Aorta (tissue), 5 donors: ENCODE data around the gene KCNH1. TPM values are rescaled to one million over a fixed set of nuclear protein-coding genes. Genes with fewer than 3 reads are reported as not detected.

Experiments used
- ATAC-seq: fragments of 200-7000 bp; cut with Tn5 transposase; one replicate; pipeline ENCODE4 v1.9.1; 2022; ENCODE audit warnings: moderate library complexity; ENCODE audit not compliant: low FRiP score
- DNase-seq, 2 donors: peaks; one replicate each; pipeline ENCODE4 v3.0.0-alpha.2; 2020
- H3K27ac ChIP-seq, 2 donors: one replicate each; pipeline ENCODE4 v1.5.1; 2013; ENCODE audit warnings: low read length in 2 of 2, mild to moderate bottlenecking in 2 of 2, moderate library complexity in 2 of 2, control low read depth in 1 of 2, inconsistent platforms in 1 of 2, low read depth in 1 of 2
- H3K27me3 ChIP-seq, 2 donors: one replicate each; pipeline ENCODE4 v1.6.1; 2013; ENCODE audit warnings: control low read depth in 1 of 2, low read length in 1 of 2, mild to moderate bottlenecking in 1 of 2, moderate library complexity in 1 of 2; ENCODE audit not compliant: insufficient read depth in 2 of 2, control insufficient read depth in 1 of 2
- H3K36me3 ChIP-seq, 2 donors: one replicate each; pipeline ENCODE4 v1.6.1; 2013; ENCODE audit warnings: control low read depth in 1 of 2, low read length in 1 of 2, mild to moderate bottlenecking in 1 of 2; ENCODE audit not compliant: insufficient read depth in 2 of 2, control insufficient read depth in 1 of 2
- H3K4me1 ChIP-seq, 2 donors: one replicate each; pipeline ENCODE4 v1.6.1; 2013; ENCODE audit warnings: low read length in 2 of 2, control low read depth in 1 of 2, mild to moderate bottlenecking in 1 of 2, moderate library complexity in 1 of 2; ENCODE audit not compliant: insufficient read depth in 2 of 2, control insufficient read depth in 1 of 2
- H3K4me3 ChIP-seq, 2 donors: one replicate each; pipeline ENCODE4 v1.5.1; 2013; ENCODE audit warnings: low read length in 2 of 2, control low read depth in 1 of 2, mild to moderate bottlenecking in 1 of 2
- H3K9me3 ChIP-seq: one replicate; pipeline ENCODE4 v1.6.1; 2013; ENCODE audit warnings: mild to moderate bottlenecking, low read length; ENCODE audit not compliant: control insufficient read depth
- WGBS, 2 donors: extraction: QIAGEN DNeasy Blood & Tissue Kit; methylation state at CpG; one replicate each; pipeline ENCODE4 v1.1.7; 2013; 5-methylcytosine and 5-hydroxymethylcytosine counted together
- intact Hi-C, 2 donors: fragments of 100-400 bp; cut with DNase I; formaldehyde crosslinking; loops; one replicate each; pipeline versions ENCODE4 v1.14.2 to v1.15.0; 2022
- polyA plus RNA-seq, 2 donors: library from polyadenylated mRNA; stranded (reverse); fragments of 200-250 nt; gene quantifications; one replicate each; pipeline ENCODE4 v1.2.3, GENCODE V29; 2013
- total RNA-seq, 2 donors: library from RNA; stranded (reverse); fragmentation: NEBNext Ultra II Directional; extraction: Animal tissue kit (Norgen Biotek cat#: 25700); gene quantifications; one replicate each; pipeline ENCODE4 v1.2.1, GENCODE V29; 2021
- donor health status: healthy with polysubstance abuse.
- donor health status: Bipolar disorder and iron deficiency.
- donor health status: DM: no; HTN: no; CAD: no.
- donor health status: DM: no; HTN: no; CAD: no.
- donor health status: DM: yes; HTN: yes; CAD: no.

The KCNH1 gene
- total and polyA plus RNA-seq, 4 donors, result 0.03 to 0.96 (median 0.19) TPM; not detected in 1

DNA sequence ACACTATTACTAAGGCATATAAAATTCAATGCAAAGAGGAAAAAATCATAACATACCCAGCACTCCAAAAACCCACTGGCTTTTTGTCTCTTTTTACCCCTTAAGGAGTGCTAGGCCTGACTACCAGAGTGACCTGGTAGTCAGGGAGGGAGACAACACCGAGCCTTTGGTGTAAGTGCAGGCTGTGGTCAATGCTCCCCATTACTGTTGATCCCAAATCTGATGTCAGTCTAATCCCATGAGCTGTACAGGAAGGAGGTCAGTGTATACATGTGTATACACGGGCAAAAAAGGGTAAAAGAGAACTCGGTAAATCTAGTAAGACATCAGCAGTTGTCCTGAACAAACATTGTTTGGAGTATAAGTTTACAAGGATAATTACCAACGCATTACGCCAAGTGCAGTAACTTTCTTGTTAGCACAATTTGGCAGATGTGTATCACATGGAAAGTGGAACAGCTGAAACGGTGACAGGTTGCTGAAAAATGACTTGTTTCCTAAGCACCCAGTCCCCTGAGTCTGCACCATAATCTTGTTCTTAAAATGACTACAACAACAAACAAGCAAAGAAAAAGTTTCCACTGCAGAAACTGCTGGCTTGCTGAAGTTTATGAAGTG, 217.9 kb downstream of the KCNH1 start:
- no peaks in the 10 kb centered on the region for H3K36me3 ChIP-seq
- no peak for ATAC-seq
- intact Hi-C loops, result no loop called here

DNA sequence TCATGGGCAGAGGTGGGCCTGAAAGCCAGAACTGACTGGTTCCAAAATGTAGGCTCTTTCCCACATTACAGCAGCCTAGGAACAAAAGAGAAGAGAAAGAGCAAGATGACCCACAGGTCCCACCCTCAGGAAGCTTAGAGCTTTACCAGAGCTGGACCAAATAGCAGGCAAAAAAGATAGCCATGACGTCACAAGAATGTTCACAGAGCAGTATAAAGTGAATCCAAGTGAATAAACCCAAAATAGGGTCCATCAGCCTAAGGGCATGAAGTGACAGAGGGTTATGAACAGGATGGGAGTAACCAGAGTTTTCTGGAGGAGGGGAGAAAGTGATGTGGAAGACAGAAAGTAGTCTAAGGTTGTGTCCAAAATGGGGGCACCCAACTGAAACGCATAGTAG, 221.2 kb downstream of the KCNH1 start:
- no peak overlapping the region for H3K27ac ChIP-seq
- no peaks in the 10 kb centered on the region for H3K4me1 ChIP-seq
- no peaks in the 10 kb centered on the region for H3K36me3 ChIP-seq
- WGBS, 2 donors, result 76 to 85% methylated on average over 2 of the region's 2 CpGs
- DNase-seq (no peak), ATAC-seq (no peak)
- intact Hi-C loops, result no loop called here
- H3K27me3 ChIP-seq, result peaks cover 0 to 1% of the 10 kb centered on the region in 2 donors
- no peak overlapping the region for H3K4me3 ChIP-seq
- H3K9me3 ChIP-seq, result no peaks in the 10 kb centered on the region

More for the DNA sequence above, 217.9 kb downstream of the KCNH1 start:
- no peaks in the 10 kb centered on the region for H3K9me3 ChIP-seq
- no peak overlapping the region for H3K4me3 ChIP-seq
- DNase-seq, result no peak
- H3K4me1 ChIP-seq, result no peaks in the 10 kb centered on the region
- H3K27ac ChIP-seq, result no peak overlapping the region
- H3K27me3 ChIP-seq, result peaks cover 0 to 1% of the 10 kb centered on the region in 2 donors
- 23 to 33% methylated on average over 6 of the region's 6 CpGs for WGBS, 2 donors

DNA sequence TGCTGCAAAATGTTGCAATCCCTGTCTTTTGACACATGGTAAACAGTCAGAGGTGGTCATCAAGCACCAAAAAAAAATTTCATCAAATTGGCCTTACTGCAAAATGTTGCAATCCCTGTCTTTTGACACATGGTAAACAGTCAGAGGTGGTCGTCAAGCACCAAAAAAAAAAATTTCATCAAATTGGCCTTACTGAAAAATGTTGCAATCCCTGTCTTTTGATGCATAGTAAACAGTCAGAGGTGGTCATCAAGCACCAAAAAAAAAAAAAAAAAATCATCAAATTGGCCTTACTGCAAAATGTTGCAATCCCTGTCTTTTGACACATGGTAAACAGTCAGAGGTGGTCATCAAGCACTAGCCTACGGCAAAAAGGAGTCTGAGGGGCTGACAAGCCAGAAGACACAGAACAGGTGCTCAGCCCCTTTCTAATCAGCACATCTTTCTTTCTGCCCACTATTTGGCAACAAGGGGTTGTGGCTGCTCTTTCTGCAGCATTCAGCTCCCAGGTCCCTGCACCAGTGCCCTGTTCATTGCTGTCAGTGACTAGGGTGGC, 223.8 kb downstream of the KCNH1 start:
- H3K36me3 ChIP-seq, result no peaks in the 10 kb centered on the region
- H3K27ac ChIP-seq, result no peak overlapping the region
- H3K9me3 ChIP-seq, result no peaks in the 10 kb centered on the region
- DNase-seq (no peak), ATAC-seq (no peak)
- WGBS, 2 donors, result 62 to 70% methylated on average over 2 of the region's 2 CpGs
- intact Hi-C loops, result no loop called here
- no peak overlapping the region for H3K4me3 ChIP-seq
- H3K4me1 ChIP-seq, result no peaks in the 10 kb centered on the region
- no peaks in the 10 kb centered on the region for H3K27me3 ChIP-seq

DNA sequence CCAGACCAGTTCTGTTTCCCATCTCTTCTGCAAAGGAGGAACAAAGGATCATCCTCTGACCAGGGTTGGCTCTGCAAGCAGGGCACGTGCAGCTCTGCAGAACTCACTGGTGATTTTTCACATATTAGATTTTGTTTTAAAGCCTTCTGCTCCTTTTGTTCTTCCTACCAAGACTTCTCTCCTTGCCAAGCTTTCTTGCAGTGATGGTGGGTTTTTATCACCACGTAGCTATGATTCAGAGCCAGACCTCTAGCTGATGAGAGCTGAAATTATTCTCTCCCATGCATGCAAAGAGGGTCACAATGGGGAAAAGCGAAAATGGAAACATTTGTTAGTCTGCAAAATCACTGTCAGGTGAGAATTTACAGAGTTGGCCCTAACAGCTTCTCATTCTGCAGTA, 225.2 kb downstream of the KCNH1 start:
- H3K36me3 ChIP-seq, result no peaks in the 10 kb centered on the region
- no peaks in the 10 kb centered on the region for H3K4me1 ChIP-seq
- H3K9me3 ChIP-seq, result peaks cover 2% of the 10 kb centered on the region
- intact Hi-C loops, result no loop called here
- WGBS, 2 donors, result 42 to 46% methylated on average over 3 of the region's 3 CpGs
- no peak overlapping the region for H3K27ac ChIP-seq
- no peak for DNase-seq
- H3K27me3 ChIP-seq, result no peaks in the 10 kb centered on the region
- no peak overlapping the region for H3K4me3 ChIP-seq
- no peak for ATAC-seq

DNA sequence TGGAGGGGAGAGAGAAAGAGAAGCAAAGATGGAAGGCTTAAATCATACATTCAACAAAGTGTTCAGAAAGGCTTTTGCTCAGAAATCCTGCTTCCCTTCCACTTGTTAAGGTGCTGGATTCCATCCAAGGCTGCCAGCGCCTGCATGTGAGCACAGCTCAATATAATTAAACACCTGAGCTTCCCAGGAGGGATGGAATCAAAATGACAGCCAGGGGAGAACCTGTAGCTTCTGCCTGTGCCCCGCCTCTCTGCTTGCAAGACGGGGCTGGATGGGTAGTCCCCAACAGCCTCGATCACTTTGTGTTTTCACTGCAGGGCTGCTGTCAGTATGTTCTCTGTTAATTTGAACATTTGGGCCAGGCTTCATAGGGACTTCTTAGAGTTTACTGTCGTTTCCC, 225.7 kb downstream of the KCNH1 start:
- Histone ChIP-seq H3K27ac (no peak overlapping the region), H3K4me3 (no peak overlapping the region), H3K27me3 (no peaks in the 10 kb centered on the region), H3K36me3 (no peaks in the 10 kb centered on the region), H3K4me1 (no peaks in the 10 kb centered on the region), H3K9me3 (peaks cover 2% of the 10 kb centered on the region)
- WGBS, 2 donors, result 42 to 48% methylated on average over 5 of the region's 5 CpGs
- intact Hi-C loops, result no loop called here
- no peak for DNase-seq
- ATAC-seq, result peak; percentile 11

DNA sequence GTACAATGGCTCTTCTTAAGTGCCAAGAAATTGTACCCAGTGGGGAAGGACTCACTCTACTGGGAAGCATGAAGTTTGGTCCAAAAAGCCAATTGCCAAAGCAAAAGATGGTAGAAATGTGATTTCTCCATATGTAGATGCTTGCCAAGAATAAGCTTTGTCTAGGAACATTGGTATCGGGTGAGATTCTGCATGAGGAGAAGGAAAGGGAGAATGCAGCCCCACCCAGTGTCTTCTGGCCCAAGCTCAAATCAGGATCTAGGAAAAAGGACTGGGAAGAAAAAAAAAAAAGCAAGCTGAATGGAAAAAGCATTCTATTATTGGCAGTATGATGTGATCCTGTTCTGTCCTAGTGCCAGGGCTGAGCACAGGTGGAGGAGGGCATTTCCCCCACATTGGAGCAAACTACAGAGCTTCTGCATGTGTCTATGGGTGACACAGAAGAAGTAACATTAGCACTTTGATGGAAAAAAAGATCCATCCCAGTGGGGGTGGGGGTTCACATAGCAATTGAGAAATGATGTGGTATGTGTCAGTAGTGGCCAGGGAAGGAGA, 226.6 kb downstream of the KCNH1 start:
- no peaks in the 10 kb centered on the region for H3K27me3 ChIP-seq
- peaks cover 2% of the 10 kb centered on the region for H3K9me3 ChIP-seq
- no peaks in the 10 kb centered on the region for H3K4me1 ChIP-seq
- H3K36me3 ChIP-seq, result no peaks in the 10 kb centered on the region
- DNase-seq, result no peak
- WGBS, 2 donors, result 29 to 65% methylated on average over 1 of the region's 1 CpG
- intact Hi-C loops, result no loop called here
- no peak overlapping the region for H3K27ac ChIP-seq
- no peak overlapping the region for H3K4me3 ChIP-seq
- no peak for ATAC-seq

DNA sequence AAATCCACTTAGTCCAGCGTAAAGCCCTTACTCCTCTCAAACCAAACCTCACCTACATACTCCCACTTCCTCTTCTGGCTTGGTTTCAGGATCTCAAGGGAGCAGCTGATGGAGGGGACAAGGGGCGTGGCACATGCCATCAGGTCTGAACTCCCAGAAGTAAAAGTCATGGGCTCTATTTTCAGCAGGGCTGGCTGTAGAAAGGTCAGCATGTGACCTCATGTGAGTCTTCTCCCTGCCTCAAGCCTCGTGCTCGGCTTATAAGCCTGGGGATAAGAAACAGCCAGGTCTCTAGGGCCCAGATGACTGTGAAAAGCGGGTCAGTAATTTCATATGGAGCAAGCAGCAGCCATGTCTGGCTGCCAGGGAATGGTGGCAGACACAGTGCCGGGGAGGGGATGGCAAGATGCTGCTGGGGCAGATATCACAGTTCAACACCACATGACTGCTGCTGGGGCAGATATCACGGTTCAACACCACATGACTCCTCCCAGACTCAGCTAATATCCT, 227.9 kb downstream of the KCNH1 start:
- intact Hi-C loops, result no loop called here
- ATAC-seq, result no peak

DNA sequence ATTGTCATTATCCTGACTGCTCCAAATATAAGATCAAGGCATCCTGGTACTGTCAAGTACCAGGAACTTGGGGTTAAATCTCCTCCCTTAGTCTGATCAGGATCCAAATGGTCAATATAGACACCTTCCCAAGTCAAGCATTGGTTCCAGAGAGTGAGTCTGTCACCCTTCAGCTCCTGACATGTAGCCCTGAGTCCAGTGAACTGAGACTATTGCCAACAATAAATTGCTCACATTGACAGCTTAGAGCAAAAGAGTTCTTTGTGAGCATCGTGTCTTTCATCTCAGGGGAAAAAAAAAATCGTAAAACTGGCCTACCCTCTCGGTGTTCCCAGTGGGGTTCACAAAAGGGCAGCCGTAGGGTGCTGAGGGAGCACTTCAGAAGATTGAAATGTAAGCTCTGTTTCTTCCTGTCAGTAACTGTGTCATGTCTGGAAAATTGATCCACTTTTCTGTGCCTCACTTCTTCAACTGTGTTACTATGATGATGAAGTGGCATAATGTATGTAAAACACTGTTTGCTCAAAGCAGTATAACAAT, 228.5 kb downstream of the KCNH1 start:
- Histone ChIP-seq H3K27ac (no peak overlapping the region), H3K4me3 (no peak overlapping the region), H3K36me3 (no peaks in the 10 kb centered on the region), H3K9me3 (peaks cover 2% of the 10 kb centered on the region), H3K27me3 (no peaks in the 10 kb centered on the region), H3K4me1 (no peaks in the 10 kb centered on the region)
- WGBS, 2 donors, result 14 to 28% methylated on average over 4 of the region's 4 CpGs
- ATAC-seq (no peak), DNase-seq (no peak)
- intact Hi-C loops, result no loop called here

More for the DNA sequence above, 227.9 kb downstream of the KCNH1 start:
- Histone ChIP-seq H3K36me3 (no peaks in the 10 kb centered on the region), H3K27ac (no peak overlapping the region), H3K27me3 (no peaks in the 10 kb centered on the region), H3K4me1 (no peaks in the 10 kb centered on the region), H3K9me3 (peaks cover 2% of the 10 kb centered on the region), H3K4me3 (no peak overlapping the region)
- WGBS, 2 donors, result 54 to 57% methylated on average over 7 of the region's 7 CpGs
- no peak for DNase-seq
